NCI-H2227 (cell line): ENCODE data around the gene FOXB2.

Experiments
- DNase-seq: peaks from one replicate; lab custom pipeline; 2025; ENCODE audit not compliant: unreplicated experiment; lab: John Stamatoyannopoulos, UW

Gene FOXB2

DNA sequence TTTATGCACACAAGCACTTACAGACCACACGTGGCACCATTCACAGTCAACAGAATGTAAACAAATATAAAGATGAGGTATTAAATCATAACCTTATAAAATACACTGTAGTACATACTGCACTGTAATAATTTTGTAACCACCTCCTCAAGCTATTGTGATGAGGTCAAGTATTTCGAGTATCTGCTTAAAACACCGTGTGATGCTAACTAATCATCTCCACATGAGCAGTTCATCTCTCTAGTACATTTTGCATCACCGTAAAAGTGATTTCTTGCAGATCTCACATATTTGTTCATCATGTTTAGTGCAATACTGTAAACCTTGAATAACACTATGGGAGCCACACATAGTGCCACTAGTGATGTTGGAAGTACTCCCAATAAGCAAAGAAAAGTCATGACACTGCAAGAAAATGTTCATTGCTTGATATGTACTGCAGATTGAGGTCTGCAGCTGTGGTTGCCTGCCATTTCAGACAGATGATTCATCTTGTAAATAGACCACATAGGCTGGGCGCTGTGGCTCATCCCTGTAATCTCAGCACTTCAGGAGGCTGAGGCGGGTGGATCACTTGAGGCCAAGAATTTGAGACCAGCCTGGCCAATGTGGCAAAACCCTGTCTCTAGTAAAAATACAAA, 44.3 kb downstream of the FOXB2 start:
- DNase-seq: peak; percentile 8

DNA sequence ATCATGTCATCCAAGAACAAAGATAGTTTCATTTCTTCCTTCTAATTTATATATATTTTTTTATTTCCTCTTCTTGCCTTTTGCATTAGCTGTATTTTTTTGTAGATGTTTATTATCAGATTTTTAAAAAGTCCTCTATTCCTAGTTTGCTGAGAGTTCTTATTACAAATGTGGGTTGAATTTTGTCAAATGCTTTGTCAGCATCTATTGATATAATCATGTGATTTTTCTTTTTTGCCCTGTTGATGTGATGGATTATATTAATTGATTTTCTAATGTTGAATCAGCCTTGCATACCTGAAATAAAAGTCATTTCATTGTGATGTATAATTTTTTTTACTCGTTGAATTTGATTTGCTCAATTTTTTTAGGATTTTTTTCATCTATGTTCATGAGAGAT, 46.9 kb downstream of the FOXB2 start:
- no peak for DNase-seq
